CD14-positive monocyte (primary cell): Measurements from ENCODE around the gene LYPLA2. TPM values are rescaled to one million over a fixed set of nuclear protein-coding genes. Genes with fewer than 3 reads are reported as not detected.
A peak's percentile ranks its signal among the peaks of the same experiment; 100 is the strongest.
"Not testable (repeated sequence)": the region's sequence is repeated elsewhere in the genome, so short reads cannot be mapped to it uniquely, and the experiment has no call there.

Experiments
- DNase-seq, 3 donors: peaks; one replicate each; pipeline ENCODE4 v3.0.0-alpha.2; 2011 to 2022
- H2AFZ ChIP-seq: 2 replicates; pipeline ENCODE4 v1.6.0; 2012; ENCODE audit warnings: mild to moderate bottlenecking, low read depth, low read length, inconsistent platforms; ENCODE audit not compliant: insufficient read depth, poor library complexity, severe bottlenecking
- H3K27ac ChIP-seq, 2 donors: 1 replicate in 1 of 2; 2 replicates in 1 of 2; pipeline ENCODE4 v1.5.1; 2012 to 2013; ENCODE audit warnings: low read length in 2 of 2, control low read depth in 1 of 2, inconsistent platforms in 1 of 2, low read depth in 1 of 2, mild to moderate bottlenecking in 1 of 2
- H3K27me3 ChIP-seq, 2 donors: one replicate each; pipeline versions ENCODE4 v1.6.0 to v1.6.1; 2011 to 2013; ENCODE audit warnings: low read length in 2 of 2; ENCODE audit not compliant: control insufficient read depth in 2 of 2, insufficient read depth in 2 of 2
- H3K36me3 ChIP-seq, 2 donors: replicated peaks in 1 of 2; 1 replicate in 1 of 2; 2 replicates in 1 of 2; pipeline versions ENCODE4 v1.5.1 to v1.6.1; 2012 to 2013; ENCODE audit warnings: low read length in 2 of 2, control low read depth in 1 of 2, inconsistent platforms in 1 of 2, mild to moderate bottlenecking in 1 of 2; ENCODE audit not compliant: insufficient read depth in 2 of 2, control insufficient read depth in 1 of 2
- H3K4me1 ChIP-seq, 2 donors: 1 replicate in 1 of 2; 2 replicates in 1 of 2; pipeline versions ENCODE4 v1.5.1 to v1.6.1; 2012 to 2013; ENCODE audit warnings: low read length in 2 of 2, control low read depth in 1 of 2, inconsistent platforms in 1 of 2, mild to moderate bottlenecking in 1 of 2, moderate library complexity in 1 of 2; ENCODE audit not compliant: insufficient read depth in 2 of 2, control insufficient read depth in 1 of 2
- H3K4me2 ChIP-seq: replicated peaks from 2 replicates; pipeline ENCODE3; 2012; ENCODE audit warnings: low read length, moderate library complexity, mild to moderate bottlenecking; ENCODE audit not compliant: poor library complexity, severe bottlenecking; ENCODE audit errors: extremely low read depth
- H3K4me3 ChIP-seq, 3 experiments: fragments of 200-600 bp in 1 of 3; sonication (generic) in 1 of 3; replicated peaks in 1 of 3; 1 replicate in 2 of 3; 2 replicates in 1 of 3; pipeline ENCODE4 v1.5.1; 2011 to 2013; ENCODE audit warnings: low read length in 3 of 3, mild to moderate bottlenecking in 3 of 3, control low read depth in 2 of 3, low read depth in 2 of 3, inconsistent platforms in 1 of 3, moderate library complexity in 1 of 3
- H3K79me2 ChIP-seq: 2 replicates; pipeline ENCODE4 v1.6.0; 2012; ENCODE audit warnings: mild to moderate bottlenecking, control low read depth, inconsistent platforms, low read length, moderate library complexity; ENCODE audit not compliant: insufficient read depth
- H3K9ac ChIP-seq: 2 replicates; pipeline ENCODE4 v1.6.0; 2017; ENCODE audit warnings: low read length, mild to moderate bottlenecking; ENCODE audit not compliant: insufficient read depth, poor library complexity, severe bottlenecking
- H3K9me3 ChIP-seq, 2 donors: replicated peaks in 1 of 2; 1 replicate in 1 of 2; 2 replicates in 1 of 2; pipeline versions ENCODE4 v1.5.1 to v1.6.1; 2012 to 2013; ENCODE audit warnings: low read length in 2 of 2, control low read depth in 1 of 2; ENCODE audit not compliant: control insufficient read depth in 1 of 2, insufficient read depth in 1 of 2
- H4K20me1 ChIP-seq: 2 replicates; pipeline ENCODE4 v1.6.0; 2012; ENCODE audit warnings: mild to moderate bottlenecking, low read length, control low read depth, moderate library complexity; ENCODE audit not compliant: insufficient read depth
- H3K27ac Mint-ChIP-seq, 7 donors: one replicate each; pipeline ENCODE4 v1.8.0; 2020; ENCODE audit warnings: mild to moderate bottlenecking in 7 of 7, mixed read lengths in 7 of 7, moderate library complexity in 6 of 7, inconsistent platforms in 2 of 7
- H3K27me3 Mint-ChIP-seq, 3 donors: one replicate each; pipeline ENCODE4 v1.8.0; 2021 to 2022; ENCODE audit warnings: low read depth in 3 of 3, mild to moderate bottlenecking in 3 of 3, mixed read lengths in 3 of 3, moderate library complexity in 3 of 3, inconsistent platforms in 1 of 3
- H3K36me3 Mint-ChIP-seq, 2 donors: one replicate each; pipeline ENCODE4 v1.8.0; 2020; ENCODE audit warnings: mixed read lengths in 2 of 2, inconsistent platforms in 1 of 2, mild to moderate bottlenecking in 1 of 2
- H3K4me1 Mint-ChIP-seq: one replicate; pipeline ENCODE4 v1.8.0; 2020; ENCODE audit warnings: mild to moderate bottlenecking, mixed read lengths
- H3K4me3 Mint-ChIP-seq, 2 donors: one replicate each; pipeline ENCODE4 v1.8.0; 2020; ENCODE audit warnings: mild to moderate bottlenecking in 2 of 2, mixed read lengths in 2 of 2, moderate library complexity in 1 of 2
- H3K9me3 Mint-ChIP-seq, 7 donors: one replicate each; pipeline ENCODE4 v1.8.0; 2020 to 2022; ENCODE audit warnings: mixed read lengths in 7 of 7, mild to moderate bottlenecking in 6 of 7, moderate library complexity in 6 of 7, inconsistent platforms in 2 of 7
- WGBS: methylation state at CpG from one replicate; pipeline ENCODE4 v1.1.5; 2013; ENCODE audit warnings: missing lambda C conversion rate; ENCODE audit not compliant: insufficient coverage; 5-methylcytosine and 5-hydroxymethylcytosine counted together
- intact Hi-C, 2 donors: fragments of 100-400 bp; cut with micrococcal nuclease; formaldehyde crosslinking; loops; one replicate each; pipeline versions ENCODE4 v1.15.0 to v1.15.1; 2023
- polyA plus RNA-seq, 3 donors: library from polyadenylated mRNA; depleted of rRNA in 1 of 3; unstranded in 2 of 3; stranded (reverse) in 1 of 3; fragments of 300-500 nt in 2 of 3; fragments of >200 nt in 1 of 3; fragmentation: Illumina TruSeq in 2 of 3; gene quantifications; 1 replicate in 2 of 3; 2 replicates in 1 of 3; pipeline ENCODE4 v1.2.3, GENCODE V29; 2012 to 2021
- TF ChIP-seq, protein P1 (sequence below): fragments of 200-600 bp; IDR thresholded peaks from one replicate; pipeline ENCODE4 v1.8.0; 2022; ENCODE audit warnings: antibody characterized with exemption, mild to moderate bottlenecking

Gene LYPLA2
- polyA plus RNA-seq, 3 donors: 68.3 to 86.7 (median 74.1) TPM

DNA sequence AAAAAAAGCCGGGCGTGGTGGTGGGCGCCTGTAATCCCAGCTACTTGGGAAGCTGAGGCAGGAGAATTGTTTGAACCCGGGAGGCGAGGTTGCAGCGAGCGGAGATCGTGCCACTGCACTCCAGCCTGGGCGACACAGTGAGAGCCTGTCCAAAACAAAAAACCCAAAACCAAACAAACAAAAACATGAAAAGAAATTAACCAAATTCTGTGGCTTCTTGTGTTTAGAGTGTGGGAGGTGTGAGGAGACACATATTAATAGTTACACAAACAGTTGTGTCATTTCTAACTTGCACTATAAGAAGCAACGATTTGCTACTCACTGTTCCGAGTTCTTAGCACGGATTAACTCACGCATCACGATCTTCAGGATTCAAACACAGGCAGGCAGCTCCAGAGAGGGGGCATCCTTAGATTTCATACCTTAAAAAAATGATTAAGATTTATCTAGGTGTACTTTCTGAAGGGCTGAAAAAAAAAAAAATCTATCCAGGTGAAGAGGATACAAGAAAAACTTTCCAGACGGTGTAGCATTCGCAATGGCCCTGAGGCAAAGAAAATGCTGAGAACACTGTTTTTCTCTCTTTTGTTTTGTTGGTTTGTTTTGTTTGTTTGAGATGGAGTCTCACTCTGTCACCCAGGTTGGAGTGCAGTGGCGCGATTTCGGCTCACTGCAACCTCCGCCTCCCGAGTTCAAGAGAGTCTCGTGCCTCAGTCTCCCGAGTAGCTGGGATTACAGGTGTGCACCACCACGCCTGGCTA lies 35.0 kb downstream of the LYPLA2 start:
- Histone ChIP-seq H3K27me3 (no peaks in the 10 kb centered on the region), H3K4me3 (peak overlapping the region; percentile 83 to 90 (median 87)), H2AFZ (peak overlapping the region; percentile 89), H3K9ac (peak overlapping the region; percentile 99), H3K27ac (peak overlapping the region; percentile 84 to 99), H3K36me3 (no peaks in the 10 kb centered on the region), H3K9me3 (no peaks in the 10 kb centered on the region), H3K4me1 (peaks cover 10 to 19% of the 10 kb centered on the region in 2 donors), H3K4me2 (peak overlapping the region; percentile 83), H3K79me2 (peaks cover 15% of the 10 kb centered on the region), H4K20me1 (no peaks in the 10 kb centered on the region)
- DNase-seq: no peak
- intact Hi-C loops: no loop called here
- Mint-ChIP-seq H3K36me3 (peaks cover 0 to 2% of the 10 kb centered on the region in 2 donors), H3K4me3 (peak overlapping the region; percentile 92 to 98), H3K4me1 (peaks cover 22% of the 10 kb centered on the region), H3K27me3 (peaks cover 0 to 2% (median 0%) of the 10 kb centered on the region in 3 donors), H3K9me3 (no peaks in the 10 kb centered on the region), H3K27ac (peak overlapping the region; percentile 95 to 99 (median 97))
- 100% methylated on average over 5 of the region's 24 CpGs for WGBS
- TF ChIP-seq, protein P1, sequence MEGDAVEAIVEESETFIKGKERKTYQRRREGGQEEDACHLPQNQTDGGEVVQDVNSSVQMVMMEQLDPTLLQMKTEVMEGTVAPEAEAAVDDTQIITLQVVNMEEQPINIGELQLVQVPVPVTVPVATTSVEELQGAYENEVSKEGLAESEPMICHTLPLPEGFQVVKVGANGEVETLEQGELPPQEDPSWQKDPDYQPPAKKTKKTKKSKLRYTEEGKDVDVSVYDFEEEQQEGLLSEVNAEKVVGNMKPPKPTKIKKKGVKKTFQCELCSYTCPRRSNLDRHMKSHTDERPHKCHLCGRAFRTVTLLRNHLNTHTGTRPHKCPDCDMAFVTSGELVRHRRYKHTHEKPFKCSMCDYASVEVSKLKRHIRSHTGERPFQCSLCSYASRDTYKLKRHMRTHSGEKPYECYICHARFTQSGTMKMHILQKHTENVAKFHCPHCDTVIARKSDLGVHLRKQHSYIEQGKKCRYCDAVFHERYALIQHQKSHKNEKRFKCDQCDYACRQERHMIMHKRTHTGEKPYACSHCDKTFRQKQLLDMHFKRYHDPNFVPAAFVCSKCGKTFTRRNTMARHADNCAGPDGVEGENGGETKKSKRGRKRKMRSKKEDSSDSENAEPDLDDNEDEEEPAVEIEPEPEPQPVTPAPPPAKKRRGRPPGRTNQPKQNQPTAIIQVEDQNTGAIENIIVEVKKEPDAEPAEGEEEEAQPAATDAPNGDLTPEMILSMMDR: no peak

DNA sequence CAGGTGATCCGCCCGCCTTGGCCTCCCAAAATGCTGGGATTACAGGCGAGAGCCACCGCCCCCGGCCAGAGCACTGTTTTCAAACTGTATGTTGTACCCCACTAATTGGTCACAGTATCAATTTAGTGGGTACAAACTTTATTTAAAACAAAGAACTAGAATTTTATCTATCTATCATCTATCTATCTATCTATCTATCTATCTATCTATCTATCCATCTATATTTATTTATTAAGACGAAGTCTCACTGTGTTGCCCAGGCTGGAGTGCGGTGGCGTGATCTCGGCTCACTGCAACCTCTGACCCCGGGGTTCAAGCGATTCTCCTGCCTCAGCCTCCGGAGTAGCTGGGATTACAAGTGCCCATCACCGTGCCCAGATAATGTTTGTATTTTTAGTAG lies 35.6 kb downstream of the LYPLA2 start:
- H3K4me3 Mint-ChIP-seq, H3K27ac Mint-ChIP-seq, H3K27me3 ChIP-seq, H3K36me3 Mint-ChIP-seq, H4K20me1 ChIP-seq, H3K9ac ChIP-seq, H3K9me3 ChIP-seq, H3K36me3 ChIP-seq, H3K4me2 ChIP-seq, H3K27me3 Mint-ChIP-seq, DNase-seq, H3K27ac ChIP-seq, H3K4me3 ChIP-seq, intact Hi-C loops, H3K9me3 Mint-ChIP-seq, H2AFZ ChIP-seq: not testable (repeated sequence)
- H3K79me2 ChIP-seq: peaks cover 15% of the 10 kb centered on the region
- peaks cover 10 to 19% of the 10 kb centered on the region in 2 donors for H3K4me1 ChIP-seq
- WGBS: 100% methylated on average over 7 of the region's 13 CpGs
- peaks cover 22% of the 10 kb centered on the region for H3K4me1 Mint-ChIP-seq
